Amniotic epithelial cell (primary cell): ENCODE data around the gene SLC12A7.

ENCODE experiments used
- DNase-seq: peaks from one replicate; pipeline ENCODE4 v3.0.0-alpha.2; 2010; ENCODE audit warnings: low read depth

The SLC12A7 gene

DNA sequence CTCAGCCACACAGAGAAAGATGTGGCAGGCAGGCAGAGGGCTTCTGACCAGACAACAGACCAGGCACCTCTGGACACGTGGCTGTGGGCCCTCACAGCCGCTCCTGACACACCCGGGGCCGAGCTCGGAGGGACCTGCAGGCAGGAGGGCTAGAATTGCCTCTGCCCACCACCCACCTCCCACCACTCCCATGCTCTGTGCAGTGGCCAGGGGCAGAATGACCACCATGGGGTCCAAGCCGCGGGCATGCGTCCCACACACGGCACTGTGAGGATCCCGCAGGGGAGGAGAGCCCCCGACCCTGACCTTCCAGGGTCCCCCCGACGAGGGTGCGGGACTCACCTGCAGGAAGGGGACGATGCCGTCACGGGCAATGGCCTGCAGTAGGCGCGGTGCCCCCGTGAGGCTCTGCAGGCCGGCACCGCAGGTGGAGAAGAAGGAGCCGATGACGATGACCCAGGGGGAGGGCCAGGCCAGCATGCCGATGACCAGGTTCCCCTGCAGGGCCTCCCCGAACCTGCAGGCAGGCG is 34.3 kb downstream of the SLC12A7 start:
- DNase-seq: no peak

DNA sequence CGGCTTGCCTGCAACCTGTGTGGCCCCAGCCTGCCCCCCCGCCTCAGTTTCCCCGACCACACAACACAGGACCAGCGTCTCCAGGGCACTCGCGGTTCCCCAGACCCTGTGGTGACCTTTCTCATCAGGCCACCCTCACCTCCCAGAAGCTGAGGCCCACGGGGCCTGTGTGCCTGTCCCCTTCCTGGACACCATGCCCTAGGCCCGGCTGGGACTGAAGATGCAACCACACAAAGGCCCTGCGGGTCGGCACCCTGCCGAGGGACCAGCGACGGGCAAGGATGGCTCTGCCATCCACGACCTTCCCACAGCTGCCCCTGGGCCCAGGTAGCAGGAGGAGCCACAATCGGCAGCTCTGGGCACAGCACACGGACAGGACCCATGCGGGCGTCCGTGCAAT is 34.8 kb downstream of the SLC12A7 start:
- DNase-seq: no peak

DNA sequence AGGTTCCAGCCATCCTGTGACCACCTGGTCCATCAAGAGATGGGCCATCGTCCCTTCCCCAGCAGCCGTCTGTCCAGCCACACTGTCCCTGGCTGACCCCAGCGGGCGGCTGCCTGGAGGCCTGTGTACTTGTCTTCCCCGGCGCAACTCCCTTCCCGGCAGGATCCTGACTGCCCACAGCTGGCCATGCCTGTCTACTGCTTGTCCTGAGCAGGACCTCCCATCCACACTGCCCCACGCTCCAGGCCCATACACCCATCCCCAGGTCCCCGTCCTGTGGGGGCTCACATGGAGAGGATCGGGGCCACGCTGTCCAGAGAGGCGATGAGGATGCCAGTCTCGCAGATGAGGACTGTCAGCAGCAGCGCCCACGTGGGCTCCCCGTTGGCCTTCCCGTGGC is 35.5 kb downstream of the SLC12A7 start:
- no peak for DNase-seq

DNA sequence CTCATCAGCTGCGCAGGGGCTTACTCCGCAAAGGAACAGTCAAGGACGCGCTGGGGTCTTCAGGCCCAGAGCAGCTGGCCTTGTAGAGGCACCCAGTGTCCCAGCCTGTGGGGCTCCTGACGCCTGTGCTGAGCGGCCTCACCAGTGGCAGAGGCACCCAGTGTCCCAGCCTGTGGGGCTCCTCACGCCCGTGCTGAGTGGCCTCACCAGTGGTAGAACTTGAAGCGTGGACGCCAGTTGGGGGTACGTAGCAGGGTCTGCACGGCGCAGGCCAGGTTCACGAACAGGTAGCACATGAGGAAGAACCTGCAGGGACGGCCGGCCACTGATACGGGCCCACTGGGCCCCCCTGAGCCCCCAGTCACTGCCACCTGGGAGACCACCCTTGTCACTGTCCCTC is 35.9 kb downstream of the SLC12A7 start:
- no peak for DNase-seq

DNA sequence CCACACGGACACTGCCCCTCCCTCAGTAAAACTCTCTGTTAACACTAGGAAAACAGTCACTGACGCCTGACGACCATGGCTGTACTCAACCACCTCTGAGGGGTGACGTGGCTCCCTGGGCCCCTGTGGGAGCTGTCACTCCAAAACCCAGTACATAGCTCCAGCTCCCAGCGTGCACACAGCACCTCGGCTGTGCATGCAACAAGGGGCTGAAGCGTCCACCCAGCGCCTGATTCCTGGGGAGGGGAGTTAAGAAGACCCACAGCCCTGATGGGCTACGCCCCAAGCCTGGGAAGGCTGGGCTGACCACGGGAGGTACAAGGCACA is 36.3 kb downstream of the SLC12A7 start:
- DNase-seq: no peak

DNA sequence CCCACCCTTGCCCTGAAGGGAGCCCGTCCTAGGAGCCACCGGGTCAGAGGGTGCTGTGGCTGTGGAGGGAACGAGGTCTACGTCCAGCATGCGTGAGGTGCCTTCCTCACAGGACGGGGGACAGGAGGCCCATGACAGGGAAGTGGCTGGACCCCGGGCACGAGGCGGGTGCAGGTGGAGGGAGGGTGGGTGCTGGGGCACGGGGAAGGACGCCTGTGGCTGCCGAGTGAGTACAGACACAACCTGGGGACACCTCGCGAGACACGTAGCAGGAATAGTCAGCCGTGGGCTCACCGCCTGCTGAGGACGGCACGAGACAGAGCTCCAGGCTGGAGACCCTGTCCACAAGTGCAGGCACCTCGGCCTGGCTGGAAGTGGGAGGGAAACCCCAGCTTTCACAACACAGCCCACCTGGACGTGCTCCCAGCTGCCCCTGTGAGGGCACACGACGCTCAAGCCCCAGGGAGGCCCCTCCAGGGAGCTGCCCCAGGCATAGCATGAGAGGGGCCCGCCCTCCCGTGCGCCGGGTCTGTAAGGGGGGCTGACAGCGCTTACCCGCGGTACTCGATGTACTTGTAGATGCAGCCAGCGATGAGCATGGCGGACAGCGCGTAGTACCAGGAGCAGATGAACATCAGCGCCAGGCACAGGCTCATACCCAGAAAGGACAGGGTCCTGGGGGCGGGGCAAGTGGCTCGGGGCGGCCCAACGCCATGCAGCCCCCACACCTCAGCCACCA is 36.9 kb downstream of the SLC12A7 start:
- no peak for DNase-seq

DNA sequence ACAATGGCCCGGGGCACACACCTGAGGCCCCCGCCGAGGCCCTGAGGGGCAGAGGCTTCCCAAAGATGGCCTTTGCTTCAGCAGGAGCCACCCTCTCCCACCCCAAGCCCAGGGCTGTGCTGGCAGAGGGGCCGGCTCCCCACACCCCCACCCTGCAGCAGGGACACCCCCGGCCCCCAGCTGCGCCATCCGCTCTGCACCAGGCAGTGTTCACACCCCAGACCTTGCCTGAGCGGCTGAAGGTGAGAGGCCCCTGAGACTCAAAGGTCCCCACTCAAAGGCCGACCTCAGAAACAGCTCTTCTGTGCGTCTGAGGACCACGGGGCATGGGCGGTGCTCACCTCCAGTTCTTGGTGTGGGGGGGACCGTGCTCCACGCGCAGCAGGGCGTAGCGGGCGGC is 37.6 kb downstream of the SLC12A7 start:
- DNase-seq: no peak

DNA sequence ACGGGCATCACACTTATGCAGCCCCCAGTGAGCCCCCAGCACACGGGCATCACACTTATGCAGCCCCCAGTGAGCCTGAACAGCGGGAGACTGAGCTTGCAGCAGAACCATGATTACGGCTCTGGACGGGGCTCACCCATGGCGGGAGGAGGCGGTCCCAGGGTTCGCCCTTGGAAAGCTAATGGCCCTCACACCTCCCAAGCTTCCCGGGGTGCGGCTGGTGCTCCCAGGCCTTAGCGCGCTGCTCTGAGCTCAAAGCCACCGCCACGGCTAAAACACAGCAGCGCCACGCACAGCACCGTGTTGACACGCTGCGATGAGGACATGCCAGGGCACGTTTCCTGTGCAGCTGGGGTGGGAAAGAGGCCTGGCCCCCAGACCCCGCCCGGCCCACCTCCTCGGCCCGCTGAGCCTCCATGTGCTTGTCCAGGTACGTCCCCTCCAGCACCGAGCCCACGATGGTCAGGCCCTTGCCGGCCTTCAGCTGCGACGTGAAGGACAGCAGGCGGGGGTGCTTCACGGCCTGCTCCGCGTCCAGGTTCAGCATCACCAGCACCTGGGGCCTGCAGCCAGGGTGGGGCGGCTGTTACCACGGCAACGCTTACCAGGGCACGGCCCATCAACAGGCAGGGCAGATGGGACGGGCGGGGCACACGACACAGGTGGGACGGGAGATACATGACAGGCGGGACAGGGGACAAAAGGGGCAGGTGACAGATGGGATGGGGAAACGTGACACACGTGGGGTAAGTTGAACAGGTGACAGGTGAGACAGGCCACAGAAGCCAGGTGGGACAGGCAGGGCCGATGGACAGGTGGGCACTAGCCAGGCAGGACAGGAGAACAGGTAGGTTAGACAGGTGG is 38.4 kb downstream of the SLC12A7 start:
- no peak for DNase-seq

DNA sequence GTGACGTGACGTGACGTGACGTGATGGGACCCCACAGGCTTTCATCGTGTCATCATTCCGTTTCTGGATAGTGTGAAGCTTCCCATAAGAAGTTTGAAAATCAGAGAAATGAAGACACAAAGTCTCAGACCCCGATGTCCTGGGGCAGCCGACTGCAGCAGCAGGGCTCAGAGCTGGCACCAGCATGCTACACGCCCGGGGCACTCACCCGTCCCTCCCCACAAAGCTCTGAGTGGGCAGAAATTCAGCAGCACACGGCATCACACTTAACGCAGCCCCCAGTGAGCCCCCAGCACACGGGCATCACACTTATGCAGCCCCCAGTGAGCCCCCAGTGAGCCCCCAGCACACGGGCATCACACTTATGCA is 42.2 kb downstream of the SLC12A7 start:
- DNase-seq: no peak

DNA sequence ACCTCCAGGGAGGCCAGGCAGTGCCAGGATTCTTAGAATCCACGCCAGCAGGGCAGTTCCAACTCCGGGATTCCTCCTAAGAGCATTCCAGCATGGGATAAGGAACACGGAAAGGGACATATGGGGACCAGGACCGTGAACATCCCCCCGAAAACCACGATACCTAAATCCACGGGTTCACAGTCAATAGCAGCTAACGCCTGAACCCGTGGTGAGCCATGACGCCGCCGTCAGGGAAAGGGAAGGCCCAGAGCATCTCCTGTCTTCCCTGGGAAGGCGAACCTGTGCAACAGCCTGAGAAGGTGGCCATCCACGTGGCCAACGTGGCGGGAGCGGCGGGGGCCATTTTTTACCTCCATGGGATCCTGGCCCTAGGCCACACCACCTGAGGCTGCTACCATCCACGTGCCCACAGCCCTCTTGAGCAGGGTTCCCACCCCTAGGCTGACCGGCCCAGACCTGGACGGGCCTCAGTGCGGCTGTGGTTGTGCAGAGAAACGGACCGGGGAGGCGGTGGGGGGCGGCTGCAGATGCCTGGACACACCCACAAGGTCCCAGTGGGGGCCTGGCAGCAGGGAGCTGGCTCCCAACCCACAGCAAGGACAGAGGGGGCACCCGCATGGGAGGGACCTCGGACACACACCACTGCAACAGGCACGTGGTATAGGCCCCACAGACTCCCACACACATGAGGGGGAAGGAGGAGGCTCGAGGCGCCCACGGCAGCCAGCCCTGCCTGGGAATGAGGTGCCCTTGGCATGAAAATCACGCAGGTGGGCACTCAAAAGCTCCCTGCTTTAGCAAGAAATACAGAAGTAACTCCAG is 42.8 kb downstream of the SLC12A7 start:
- no peak for DNase-seq

DNA sequence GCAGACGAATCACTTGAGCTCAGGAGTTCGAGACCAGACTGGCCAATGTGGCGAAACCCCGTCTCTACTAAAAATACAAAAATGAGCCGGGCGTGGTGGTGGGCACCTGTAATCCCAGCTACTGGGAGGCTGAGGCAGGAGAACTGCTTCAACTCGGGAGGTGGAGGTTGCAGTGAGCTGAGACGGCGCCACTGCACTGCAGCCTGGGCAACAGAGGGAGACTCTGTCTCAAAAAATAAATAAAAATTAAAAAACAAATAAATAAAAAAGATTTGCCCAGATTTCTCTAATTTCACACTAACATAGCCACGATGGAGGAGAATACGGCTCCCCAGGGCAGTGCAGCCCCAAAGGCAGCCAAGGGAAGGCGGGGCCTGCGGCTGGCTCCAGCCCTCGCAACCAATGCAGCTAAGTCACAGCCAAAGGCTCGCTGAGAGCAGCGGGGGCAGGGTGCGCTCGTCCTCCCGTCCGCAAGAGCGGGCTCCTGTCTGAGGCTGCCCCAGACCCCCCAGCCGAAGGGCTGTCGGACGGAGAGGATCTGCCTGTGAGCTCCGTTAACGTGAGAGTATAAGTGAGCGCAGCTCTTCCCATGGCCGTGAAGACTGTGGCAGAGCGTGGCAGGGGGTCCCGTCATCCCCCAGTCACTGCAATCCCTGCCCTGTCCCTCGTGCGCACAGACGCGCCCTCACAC is 43.5 kb downstream of the SLC12A7 start:
- no peak for DNase-seq

DNA sequence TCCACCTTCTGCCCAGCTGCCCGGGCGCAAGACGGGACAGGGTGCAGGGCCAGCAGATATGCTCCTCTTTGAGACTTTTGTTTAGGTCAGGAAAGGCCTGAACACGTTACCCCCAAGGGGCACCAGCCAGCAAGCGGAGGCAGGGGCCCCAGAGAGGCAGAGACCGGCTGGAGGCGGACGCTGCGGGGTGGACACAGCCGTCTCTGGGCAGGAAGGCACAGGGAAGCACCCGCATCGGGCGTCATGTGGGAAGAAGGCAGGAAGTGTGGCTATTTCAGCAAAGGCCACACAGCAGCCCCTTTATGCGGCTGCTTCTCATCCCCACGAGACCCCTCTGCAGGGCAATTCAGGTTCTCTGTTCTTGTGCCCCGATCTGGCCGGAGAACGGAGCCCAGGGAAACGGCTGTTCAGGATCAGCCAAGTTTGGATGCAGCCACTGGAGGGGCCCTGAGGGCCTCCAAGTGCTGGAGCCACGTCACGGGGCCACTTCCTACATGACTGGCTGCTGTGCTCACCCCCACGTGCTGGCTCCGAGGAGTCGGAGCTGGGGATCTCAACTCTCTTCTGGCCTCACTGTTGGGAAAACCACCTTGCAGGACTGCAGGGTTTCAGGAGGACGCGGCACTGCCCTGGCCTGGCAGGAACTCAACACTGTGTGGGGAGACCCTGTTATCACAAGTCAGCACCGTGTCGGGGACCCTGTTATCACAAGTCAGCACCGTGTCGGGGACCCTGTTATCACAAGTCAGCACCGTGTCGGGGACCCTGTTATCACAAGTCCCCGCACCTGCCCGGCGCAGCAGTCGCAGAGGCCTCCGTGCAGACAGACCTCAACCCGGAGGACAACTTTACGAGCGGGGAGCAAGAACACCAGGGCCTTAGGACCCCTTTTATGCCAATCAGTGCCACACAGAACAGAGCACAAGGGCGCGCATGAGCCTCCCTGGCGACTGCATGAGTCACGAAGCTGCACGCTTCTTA is 44.4 kb downstream of the SLC12A7 start:
- no peak for DNase-seq

DNA sequence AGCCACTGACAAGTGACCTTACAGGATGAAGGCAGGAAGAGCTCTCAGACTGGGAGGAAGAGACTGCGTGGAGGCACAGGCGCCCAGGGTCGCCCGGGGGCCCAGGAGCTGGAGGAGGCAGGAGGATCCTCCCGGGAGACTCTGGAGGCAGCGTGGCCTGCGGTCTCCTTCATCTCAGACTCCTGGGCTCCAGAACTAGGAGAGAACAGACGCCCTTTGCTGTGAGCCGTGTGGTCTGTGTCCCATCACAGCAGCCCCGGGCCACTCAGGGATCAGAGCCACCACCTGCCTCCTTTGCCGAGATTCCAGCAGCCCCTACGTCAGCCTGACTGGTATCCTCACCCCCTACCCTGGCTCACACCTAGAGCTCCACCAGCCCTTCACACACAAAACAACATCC is 45.2 kb downstream of the SLC12A7 start:
- DNase-seq: no peak

DNA sequence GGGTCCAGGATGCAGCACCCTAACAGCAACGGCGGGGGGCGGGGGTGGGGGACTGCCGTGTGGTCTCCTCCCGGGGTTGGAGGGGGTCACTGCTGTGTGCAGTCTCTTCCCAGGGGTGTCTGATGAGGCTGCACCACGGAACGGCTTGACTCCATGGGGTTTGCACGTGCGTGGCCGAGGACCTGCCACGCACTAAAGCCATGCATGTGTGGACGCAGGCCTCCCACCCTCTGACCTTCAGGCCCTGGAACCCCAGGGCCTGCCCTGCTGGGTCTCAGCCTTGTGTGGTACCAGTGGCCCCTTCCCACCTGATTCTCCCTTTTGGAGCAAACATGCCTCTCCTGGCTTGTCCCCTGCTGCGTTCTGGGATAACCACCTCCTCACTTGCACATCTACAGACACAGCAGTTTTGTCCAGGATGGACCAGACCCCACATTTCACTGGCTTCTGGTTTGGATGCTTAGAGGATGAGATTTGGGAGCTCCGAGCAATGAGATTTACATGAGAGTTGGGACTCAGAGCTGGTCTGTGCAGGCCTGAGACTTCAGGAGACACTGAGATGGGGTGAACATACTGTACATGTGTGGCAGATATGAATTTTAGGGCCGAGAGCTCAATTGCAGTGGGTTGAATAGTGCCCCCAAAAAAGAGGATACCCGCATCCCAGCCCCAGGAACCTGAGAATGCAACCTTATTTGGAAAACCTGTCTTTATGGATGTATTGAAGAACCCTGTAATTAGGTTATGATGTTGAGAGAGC is 45.8 kb downstream of the SLC12A7 start:
- no peak for DNase-seq

DNA sequence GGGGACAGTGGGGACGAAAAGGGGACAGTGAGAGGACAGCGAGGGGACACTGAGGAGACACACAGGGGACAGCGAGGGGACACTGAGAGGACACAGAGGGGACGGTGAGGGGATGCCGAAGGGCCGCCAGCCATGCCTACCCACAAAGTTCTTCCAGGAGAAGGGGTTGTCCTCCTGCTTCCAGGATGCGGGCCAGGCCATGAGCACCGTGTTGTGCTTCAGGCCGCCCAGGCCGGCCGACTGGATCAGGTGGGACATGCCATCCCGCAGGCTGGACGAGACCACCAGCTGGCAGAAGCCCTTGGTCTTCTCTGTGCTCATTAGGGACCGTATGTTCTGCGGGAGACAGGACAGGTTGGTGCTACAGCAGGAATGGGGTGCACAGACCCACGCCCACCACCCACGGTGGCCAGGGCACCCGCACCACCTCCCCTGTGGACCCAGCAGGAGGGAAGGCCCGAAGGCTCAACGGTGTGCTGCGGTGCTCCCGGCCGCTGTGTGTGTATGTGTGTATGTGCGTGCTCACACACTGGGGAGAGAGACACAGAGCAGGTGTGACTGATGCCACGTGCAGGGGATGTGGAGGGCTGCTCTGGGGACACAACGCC is 46.6 kb downstream of the SLC12A7 start:
- DNase-seq: no peak

DNA sequence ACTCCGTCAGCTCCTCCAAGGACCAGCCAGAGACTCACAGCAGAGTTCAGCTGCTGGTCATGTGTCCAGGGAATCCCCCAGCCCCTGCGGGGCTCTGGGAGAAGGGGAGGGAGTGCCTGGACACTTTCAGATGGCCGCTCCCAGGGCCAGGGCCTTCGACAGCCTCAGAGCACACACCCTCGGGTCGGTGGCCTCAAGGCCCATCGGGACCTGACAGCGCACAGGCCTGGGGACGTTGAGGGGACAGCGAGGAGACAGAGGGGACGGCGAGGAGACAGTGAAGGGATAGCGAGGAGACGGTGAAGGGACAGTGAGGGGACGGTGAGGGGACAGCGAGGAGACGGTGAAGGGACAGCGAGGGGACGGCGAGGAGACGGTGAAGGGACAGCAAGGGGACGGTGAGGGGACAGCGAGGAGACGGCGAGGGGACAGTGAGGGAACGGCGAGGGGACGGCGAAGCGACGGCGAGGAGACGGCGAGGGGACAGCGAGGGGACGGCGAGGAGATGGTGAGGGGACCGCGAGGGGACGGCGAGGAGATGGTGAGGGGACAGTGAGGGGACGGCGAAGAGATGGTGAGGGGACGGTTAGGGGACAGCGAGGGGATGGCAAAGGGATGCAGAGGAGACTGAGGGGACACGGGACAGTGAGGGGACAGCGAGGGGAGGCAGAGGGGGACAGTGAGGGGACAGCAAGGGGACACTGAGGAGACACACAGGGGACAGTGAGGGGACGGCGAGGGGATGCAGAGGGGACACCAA is 47.3 kb downstream of the SLC12A7 start:
- DNase-seq: no peak

DNA sequence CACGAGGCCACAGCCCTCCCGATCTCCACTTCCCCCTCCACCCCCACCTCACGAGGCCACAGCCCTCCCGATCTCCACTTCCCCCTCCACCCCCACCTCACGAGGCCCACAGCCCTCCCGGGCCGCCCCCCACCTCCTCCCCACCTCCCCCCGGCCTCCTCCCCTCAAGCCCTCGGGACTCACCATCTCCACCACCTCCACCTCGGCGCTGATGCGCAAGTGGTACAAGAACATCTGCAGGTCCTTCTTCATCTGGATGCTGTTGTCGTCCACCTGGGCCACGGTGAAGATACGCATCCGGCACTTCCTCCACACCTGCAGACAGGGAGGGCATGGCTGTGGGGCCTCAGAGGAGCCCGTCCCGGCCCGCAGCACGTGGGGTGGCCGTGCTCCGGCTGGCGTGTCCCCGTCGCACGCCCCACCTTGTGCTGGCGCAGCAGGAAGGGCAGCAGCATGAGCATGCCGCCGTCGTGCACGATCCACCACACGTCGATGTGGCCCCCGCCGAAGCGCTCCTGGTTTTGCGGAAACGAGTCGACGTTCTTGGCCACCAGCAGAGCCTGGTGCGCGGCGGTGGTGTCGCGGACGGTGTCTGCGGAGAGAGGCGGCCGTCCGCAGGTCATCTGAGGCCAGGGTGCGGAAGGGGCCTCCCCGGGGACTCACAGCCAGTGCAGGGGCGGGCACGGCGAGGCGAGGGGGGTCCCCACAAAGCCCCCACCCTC is 48.0 kb downstream of the SLC12A7 start:
- DNase-seq: no peak
